Neutrophil (primary cell): Measurements from ENCODE around the gene FBXW7.

Source experiments
- H3K27ac ChIP-seq: fragments of 200-600 bp; sonication (generic); 2 replicates; pipeline ENCODE4 v1.5.1; 2016; ENCODE audit warnings: mild to moderate bottlenecking, moderate library complexity
- H3K27me3 ChIP-seq: fragments of 200-600 bp; sonication (generic); 2 replicates; pipeline ENCODE4 v1.6.0; 2016; ENCODE audit warnings: mild to moderate bottlenecking
- H3K36me3 ChIP-seq: fragments of 200-600 bp; sonication (generic); 2 replicates; pipeline ENCODE4 v1.5.1; 2017
- H3K4me1 ChIP-seq, 2 experiments: fragments of 200-600 bp in 1 of 2; sonication (generic) in 1 of 2; 1 replicate in 1 of 2; 2 replicates in 1 of 2; pipeline versions ENCODE4 v1.5.1 to v1.6.1; 2013 to 2016; ENCODE audit warnings: low read depth in 1 of 2, low read length in 1 of 2, mild to moderate bottlenecking in 1 of 2, moderate library complexity in 1 of 2; ENCODE audit not compliant: control insufficient read depth in 1 of 2, insufficient read depth in 1 of 2
- H3K4me3 ChIP-seq, 2 experiments: fragments of 200-600 bp in 1 of 2; sonication (generic) in 1 of 2; 1 replicate in 1 of 2; 2 replicates in 1 of 2; pipeline ENCODE4 v1.5.1; 2013 to 2016; ENCODE audit warnings: low read depth in 1 of 2, low read length in 1 of 2, mild to moderate bottlenecking in 1 of 2, moderate library complexity in 1 of 2
- H3K9me3 ChIP-seq: fragments of 200-600 bp; sonication (generic); 2 replicates; pipeline ENCODE4 v1.5.1; 2016
- CTCF ChIP-seq: fragments of 200-600 bp; sonication (generic); IDR thresholded peaks from 2 replicates; pipeline ENCODE4 v1.5.1; 2016; ENCODE audit warnings: antibody characterized with exemption

Gene FBXW7

GRCh38 chr4:152385551-152385950 lies 150.3 kb downstream of the FBXW7 start:
- no peaks in the 10 kb centered on the region for H3K9me3 ChIP-seq
- no peak overlapping the region for H3K4me3 ChIP-seq
- H3K36me3 ChIP-seq: no peaks in the 10 kb centered on the region
- H3K27me3 ChIP-seq: no peaks in the 10 kb centered on the region
- no peak overlapping the region for H3K27ac ChIP-seq
- TF ChIP-seq CTCF: no peak
- H3K4me1 ChIP-seq: no peaks in the 10 kb centered on the region

GRCh38 chr4:152382057-152382785 lies 153.7 kb downstream of the FBXW7 start:
- no peaks in the 10 kb centered on the region for H3K27me3 ChIP-seq
- H3K4me3 ChIP-seq: no peak overlapping the region
- H3K27ac ChIP-seq: no peak overlapping the region
- no peaks in the 10 kb centered on the region for H3K4me1 ChIP-seq
- TF ChIP-seq CTCF: no peak
- H3K9me3 ChIP-seq: no peaks in the 10 kb centered on the region
- H3K36me3 ChIP-seq: no peaks in the 10 kb centered on the region

- Histone ChIP-seq H3K4me1 (no peaks in the 10 kb centered on the region), H3K4me3 (no peak overlapping the region), H3K9me3 (no peaks in the 10 kb centered on the region), H3K27ac (no peak overlapping the region), H3K27me3 (no peaks in the 10 kb centered on the region), H3K36me3 (no peaks in the 10 kb centered on the region)
- TF ChIP-seq CTCF: no peak
These were observed 155.0 kb downstream of the FBXW7 start for GRCh38 chr4:152380919-152381318.

GRCh38 chr4:152380185-152380584 lies 155.7 kb downstream of the FBXW7 start:
- H3K27ac ChIP-seq: no peak overlapping the region
- no peaks in the 10 kb centered on the region for H3K27me3 ChIP-seq
- no peak for TF ChIP-seq CTCF
- H3K4me1 ChIP-seq: no peaks in the 10 kb centered on the region
- H3K9me3 ChIP-seq: no peaks in the 10 kb centered on the region
- H3K4me3 ChIP-seq: no peak overlapping the region
- no peaks in the 10 kb centered on the region for H3K36me3 ChIP-seq

- Histone ChIP-seq H3K27ac (no peak overlapping the region), H3K4me3 (no peak overlapping the region), H3K27me3 (no peaks in the 10 kb centered on the region), H3K9me3 (no peaks in the 10 kb centered on the region), H3K36me3 (no peaks in the 10 kb centered on the region), H3K4me1 (no peaks in the 10 kb centered on the region)
- no peak for TF ChIP-seq CTCF
These were observed 161.1 kb downstream of the FBXW7 start for GRCh38 chr4:152374606-152375285.
